HG02885 (cell line): Measurements from ENCODE around the gene LHFPL6.
A peak's percentile ranks its signal among the peaks of the same experiment; 100 is the strongest.

Source experiments
- ATAC-seq: cut with Tn5 transposase; IDR thresholded peaks from one replicate; pipeline ENCODE4 v1.9.1; 2021; ENCODE audit warnings: mild to moderate bottlenecking; ENCODE audit not compliant: unreplicated experiment, poor library complexity

The LHFPL6 gene

GRCh38 chr13:39522329-39522728 is 80.7 kb downstream of the LHFPL6 start:
- no peak for ATAC-seq

GRCh38 chr13:39521701-39522100 is 81.3 kb downstream of the LHFPL6 start:
- no peak for ATAC-seq

GRCh38 chr13:39516096-39516495 is 86.9 kb downstream of the LHFPL6 start:
- ATAC-seq: no peak

DNA sequence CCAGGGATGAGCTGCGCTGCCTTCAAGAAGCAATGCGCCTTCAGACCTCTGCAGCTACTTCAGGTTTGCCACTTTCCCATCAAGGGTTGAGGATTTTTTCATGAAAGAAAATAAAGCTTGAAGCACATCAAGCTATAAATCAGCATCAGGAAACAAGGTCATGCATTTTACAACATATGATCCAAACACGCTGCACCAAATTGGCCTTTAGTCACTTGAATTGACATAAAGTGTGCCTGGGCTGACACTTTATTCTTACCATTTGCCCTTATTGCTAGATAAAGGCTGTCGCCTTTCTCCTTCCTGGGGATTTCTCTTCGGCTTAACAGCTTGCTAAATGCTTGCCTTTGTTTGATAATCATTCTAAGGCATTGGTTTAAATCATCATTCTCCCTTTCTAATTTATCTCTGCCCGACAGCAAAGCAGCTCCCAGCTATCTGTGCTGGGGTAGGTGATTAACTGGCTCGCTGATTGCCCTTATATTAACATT is 87.7 kb downstream of the LHFPL6 start:
- ATAC-seq: no peak

GRCh38 chr13:39512687-39513086 is 90.3 kb downstream of the LHFPL6 start:
- ATAC-seq: no peak

DNA sequence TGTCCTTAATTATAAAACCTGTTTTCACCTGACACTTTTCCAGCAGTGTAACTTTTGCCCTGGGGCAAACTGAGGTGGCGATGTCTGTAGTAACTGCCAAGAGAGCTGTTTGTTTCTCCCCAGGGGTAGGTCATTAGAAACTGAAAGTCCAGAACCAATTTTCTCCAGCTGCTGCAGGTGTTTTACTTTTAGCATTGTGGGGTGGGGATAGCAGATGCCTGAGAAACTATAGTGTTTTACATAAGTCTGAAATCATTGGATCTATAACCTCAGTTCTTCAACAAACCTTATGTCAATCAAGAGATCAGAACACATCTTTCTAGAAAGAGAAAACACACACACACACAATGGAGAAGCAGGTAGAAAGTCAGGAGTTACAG is 92.7 kb downstream of the LHFPL6 start:
- ATAC-seq: peak; percentile 59

DNA sequence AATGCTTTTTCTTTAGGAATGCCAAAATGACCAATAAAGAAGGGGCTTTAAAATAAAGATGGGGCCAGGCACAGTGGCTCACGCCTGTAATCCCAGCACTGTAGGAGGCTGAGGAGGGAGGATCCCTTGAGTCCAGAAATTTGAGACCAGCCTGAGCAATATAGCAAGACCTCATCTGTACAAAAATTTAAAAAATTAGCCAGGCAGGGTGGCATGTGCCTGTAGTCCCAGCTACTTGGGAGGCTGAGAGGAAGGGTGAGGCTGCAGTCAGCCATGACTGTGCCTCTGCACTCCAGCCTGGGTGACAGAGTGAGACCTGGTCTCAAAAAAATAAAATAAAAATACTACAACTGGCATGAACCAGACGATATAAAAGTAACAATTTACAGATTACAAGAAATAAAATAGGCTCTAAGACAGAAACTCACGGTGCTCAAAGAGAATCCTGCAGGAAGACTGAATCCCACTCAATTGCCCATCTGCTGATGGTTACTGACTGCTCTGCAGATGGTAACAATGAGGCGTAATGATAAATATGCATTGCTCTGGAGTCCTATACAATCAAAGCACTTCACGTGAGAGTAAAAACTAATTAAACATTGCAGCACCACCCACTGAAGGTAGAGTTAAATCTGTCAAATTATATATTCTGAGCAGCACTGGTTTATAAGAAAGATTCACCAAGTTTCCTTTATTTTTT is 93.2 kb downstream of the LHFPL6 start:
- no peak for ATAC-seq

- no peak for ATAC-seq
These were observed 96.2 kb downstream of the LHFPL6 start for GRCh38 chr13:39506559-39507390.

- no peak for ATAC-seq
These were observed 97.8 kb downstream of the LHFPL6 start for GRCh38 chr13:39505151-39505550.

DNA sequence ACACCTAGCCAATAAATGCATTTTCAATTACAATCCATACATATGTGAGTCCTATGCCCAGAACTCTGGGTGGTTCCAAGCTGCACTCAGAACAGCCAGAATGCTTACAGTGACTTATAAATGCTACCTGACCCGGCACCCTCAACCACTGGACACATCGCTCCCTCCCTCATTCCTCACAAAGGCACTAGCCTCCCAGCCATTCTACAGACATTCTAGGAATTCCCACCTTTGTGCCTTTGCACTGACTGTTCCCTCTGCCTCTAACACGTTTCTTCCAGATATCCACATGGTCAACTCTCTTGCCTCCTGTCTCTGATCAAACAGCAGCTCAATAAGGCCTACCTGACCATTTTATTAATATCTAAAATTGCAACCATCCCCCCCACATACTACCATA is 99.9 kb downstream of the LHFPL6 start:
- no peak for ATAC-seq

- no peak for ATAC-seq
These were observed 101.2 kb downstream of the LHFPL6 start for GRCh38 chr13:39501702-39502324.

GRCh38 chr13:39499604-39500003 is 103.4 kb downstream of the LHFPL6 start:
- no peak for ATAC-seq

GRCh38 chr13:39498471-39499114 is 104.4 kb downstream of the LHFPL6 start:
- no peak for ATAC-seq

GRCh38 chr13:39496506-39496905 is 106.5 kb downstream of the LHFPL6 start:
- no peak for ATAC-seq

- no peak for ATAC-seq
These were observed 108.4 kb downstream of the LHFPL6 start for GRCh38 chr13:39494633-39495032.

DNA sequence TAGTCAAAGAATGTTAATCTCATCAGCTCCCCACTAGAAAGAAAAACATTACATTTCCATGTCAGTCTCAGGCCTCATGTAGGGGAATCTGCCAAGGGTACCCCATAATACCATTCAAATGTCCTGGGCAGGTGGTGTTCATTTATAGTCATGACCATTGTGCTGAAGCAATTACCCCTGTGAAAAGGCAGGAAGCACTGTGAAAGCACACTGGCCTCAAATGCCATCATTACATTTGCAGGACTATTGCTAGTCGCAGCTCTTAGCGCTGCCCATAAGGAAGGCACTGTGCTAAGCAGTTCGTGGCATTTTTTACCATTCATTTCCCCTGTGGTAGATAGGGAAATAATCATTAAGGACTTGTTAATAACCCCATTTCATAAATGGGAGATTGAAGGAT is 109.0 kb downstream of the LHFPL6 start:
- ATAC-seq: no peak

DNA sequence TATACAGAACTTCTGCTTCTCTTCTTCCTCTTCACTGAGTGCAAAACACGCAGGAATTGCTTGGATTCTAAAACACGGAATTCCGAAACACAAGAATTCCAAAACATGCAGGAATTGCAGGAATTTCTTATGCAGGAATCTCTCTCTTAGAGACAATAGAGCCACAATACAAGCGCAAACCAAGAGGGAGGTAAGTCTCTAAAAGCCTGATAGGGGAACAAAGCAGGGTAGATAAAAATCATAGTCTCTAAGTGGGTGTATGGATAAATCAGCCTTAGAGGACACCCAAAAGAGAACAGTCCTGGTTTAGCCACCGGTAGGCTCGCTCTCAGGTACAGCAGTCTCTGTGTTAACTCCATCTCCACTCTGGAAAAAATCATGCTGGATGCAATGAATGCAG is 112.9 kb downstream of the LHFPL6 start:
- no peak for ATAC-seq

GRCh38 chr13:39486758-39487157 is 116.2 kb downstream of the LHFPL6 start:
- ATAC-seq: no peak

- ATAC-seq: no peak
These were observed 117.7 kb downstream of the LHFPL6 start for GRCh38 chr13:39485314-39485700.

DNA sequence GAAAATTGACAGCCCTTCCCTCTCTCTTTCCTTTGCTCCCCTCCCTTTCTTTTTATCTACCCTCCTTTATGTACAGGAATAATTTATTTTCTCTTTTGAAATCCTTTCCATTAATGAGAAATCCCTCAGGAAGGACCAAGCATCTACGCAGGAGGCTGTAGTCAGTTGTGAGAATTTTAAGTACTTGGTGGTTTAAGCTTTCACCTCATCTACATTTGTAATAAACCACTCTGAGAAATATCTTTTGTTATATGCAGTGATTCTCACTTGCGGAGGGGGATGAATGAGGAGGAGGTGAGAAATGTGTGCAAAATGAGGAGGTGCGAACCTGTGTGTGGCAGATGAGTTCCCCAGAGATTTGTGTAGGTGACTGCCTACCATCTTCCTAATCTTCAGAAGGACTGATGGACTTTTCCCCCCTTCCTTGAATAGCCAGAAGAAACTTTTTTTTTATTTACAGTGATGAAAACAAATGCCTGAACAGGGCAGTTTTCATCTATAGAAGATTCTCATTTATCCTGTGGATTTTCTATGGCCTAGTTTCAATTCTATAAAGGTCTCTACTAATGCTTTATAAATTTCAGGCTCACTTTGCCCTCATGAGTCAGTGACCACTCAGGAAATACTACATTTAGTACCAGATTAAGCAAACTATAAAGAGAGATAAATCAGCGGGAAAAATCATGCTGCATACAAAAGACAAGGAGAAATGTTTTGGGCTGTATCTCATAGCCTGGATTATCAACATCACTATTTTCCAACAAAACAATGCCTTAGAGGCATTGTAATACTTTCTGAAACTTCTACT is 118.3 kb downstream of the LHFPL6 start:
- ATAC-seq: no peak
